Large intestine (tissue), 3 donors: ENCODE measurements around the gene ABHD17A. TPM values are rescaled to one million over a fixed set of nuclear protein-coding genes. Genes with fewer than 3 reads are reported as not detected.
A peak's percentile ranks its signal among the peaks of the same experiment; 100 is the strongest.
"Not testable (repeated sequence)": the region's sequence is repeated elsewhere in the genome, so short reads cannot be mapped to it uniquely, and the experiment has no call there.

Source experiments
- DNase-seq, 2 donors: peaks; one replicate each; pipeline versions ENCODE4 v3.0.0 to v3.0.0-alpha.2; 2013
- H3K27ac ChIP-seq: one replicate; pipeline ENCODE4 v1.5.1; 2013; ENCODE audit warnings: low read length
- H3K27me3 ChIP-seq: 2 replicates; pipeline ENCODE4 v1.6.1; 2013; ENCODE audit warnings: low read length; ENCODE audit not compliant: control insufficient read depth, insufficient read depth
- H3K36me3 ChIP-seq: 2 replicates; pipeline ENCODE4 v1.6.1; 2013; ENCODE audit warnings: low read length; ENCODE audit not compliant: control insufficient read depth, insufficient read depth
- H3K4me1 ChIP-seq: one replicate; pipeline ENCODE4 v1.6.1; 2013; ENCODE audit warnings: low read length; ENCODE audit not compliant: control insufficient read depth, insufficient read depth
- H3K4me3 ChIP-seq: one replicate; pipeline ENCODE4 v1.5.1; 2013; ENCODE audit warnings: low read length
- H3K9me3 ChIP-seq: one replicate; pipeline ENCODE4 v1.6.1; 2013; ENCODE audit warnings: mild to moderate bottlenecking, low read depth, low read length, moderate library complexity; ENCODE audit not compliant: control insufficient read depth
- WGBS: methylation state at CpG from one replicate; pipeline ENCODE4 v1.1.5; 2013; ENCODE audit warnings: low lambda C conversion rate; ENCODE audit not compliant: insufficient coverage; 5-methylcytosine and 5-hydroxymethylcytosine counted together
- polyA plus RNA-seq: library from polyadenylated mRNA; unstranded; fragments of 120-200 nt; gene quantifications from one replicate; pipeline ENCODE4 v1.2.1, GENCODE V29; 2013

Gene ABHD17A
- polyA plus RNA-seq, 1 donor = 46.4 TPM

DNA sequence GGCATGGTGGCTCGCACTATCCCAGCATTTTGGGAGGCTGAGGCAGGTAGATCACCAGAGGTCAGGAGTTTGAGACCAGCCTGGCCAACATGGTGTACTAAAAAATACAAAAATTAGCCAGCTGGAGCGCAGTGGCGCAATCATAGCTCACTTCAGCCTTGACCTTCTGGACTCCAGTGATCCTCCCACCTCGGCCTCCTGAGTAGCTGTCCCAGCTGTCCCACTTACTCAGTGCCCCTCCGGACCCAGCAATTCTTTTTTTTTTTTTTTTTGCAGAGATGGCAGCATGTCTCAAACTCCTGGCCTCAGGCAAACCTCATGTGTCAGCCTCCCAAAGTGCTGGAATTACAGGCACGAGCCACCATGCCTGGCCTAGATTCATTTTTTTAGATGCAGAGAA is 17.6 kb upstream of the ABHD17A start:
- peaks cover 10% of the 10 kb centered on the region for H3K4me1 ChIP-seq
- no peaks in the 10 kb centered on the region for H3K27me3 ChIP-seq
- no peak overlapping the region for H3K27ac ChIP-seq
- WGBS = no CpG with 5 or more reads among the region's 6 CpGs
- peaks cover 2% of the 10 kb centered on the region for H3K36me3 ChIP-seq
- peaks cover 2% of the 10 kb centered on the region for H3K9me3 ChIP-seq
- no peak for DNase-seq
- no peak overlapping the region for H3K4me3 ChIP-seq

DNA sequence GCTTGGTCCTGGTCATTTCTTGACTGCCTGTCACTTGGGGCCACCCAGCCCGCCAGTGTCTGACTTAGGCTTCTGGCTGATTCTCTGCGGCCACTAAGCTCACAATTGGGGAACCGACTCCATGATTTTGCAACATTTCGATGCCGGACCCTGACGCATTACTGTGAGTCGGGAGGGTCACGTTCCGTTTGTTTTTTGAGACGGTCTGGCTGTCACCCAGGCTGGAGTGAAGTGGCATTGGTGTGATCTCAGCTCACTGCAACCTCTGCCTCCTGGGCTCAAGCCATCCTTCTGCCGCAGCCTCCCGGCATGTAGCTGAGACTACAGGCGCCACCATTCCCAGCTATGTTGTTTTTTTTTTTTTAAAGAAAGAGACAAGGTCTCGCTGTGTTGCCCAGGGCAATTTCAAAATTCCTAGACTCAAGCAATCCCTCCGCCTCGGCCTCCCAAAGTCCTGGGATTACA is 16.7 kb upstream of the ABHD17A start:
- WGBS = no CpG with 5 or more reads among the region's 16 CpGs
- no peak overlapping the region for H3K4me3 ChIP-seq
- DNase-seq = no peak
- H3K4me1 ChIP-seq = peaks cover 6% of the 10 kb centered on the region
- no peaks in the 10 kb centered on the region for H3K27me3 ChIP-seq
- H3K36me3 ChIP-seq = no peaks in the 10 kb centered on the region
- no peaks in the 10 kb centered on the region for H3K9me3 ChIP-seq
- no peak overlapping the region for H3K27ac ChIP-seq

- H3K27me3 ChIP-seq = no peaks in the 10 kb centered on the region
- no peak overlapping the region for H3K4me3 ChIP-seq
- DNase-seq = no peak
- peaks cover 2% of the 10 kb centered on the region for H3K4me1 ChIP-seq
- H3K36me3 ChIP-seq = no peaks in the 10 kb centered on the region
- no peaks in the 10 kb centered on the region for H3K9me3 ChIP-seq
- H3K27ac ChIP-seq = no peak overlapping the region
- WGBS = no CpG with 5 or more reads among the region's 13 CpGs
These were observed 11.2 kb upstream of the ABHD17A start for GRCh38 chr19:1896508-1896907.

DNA sequence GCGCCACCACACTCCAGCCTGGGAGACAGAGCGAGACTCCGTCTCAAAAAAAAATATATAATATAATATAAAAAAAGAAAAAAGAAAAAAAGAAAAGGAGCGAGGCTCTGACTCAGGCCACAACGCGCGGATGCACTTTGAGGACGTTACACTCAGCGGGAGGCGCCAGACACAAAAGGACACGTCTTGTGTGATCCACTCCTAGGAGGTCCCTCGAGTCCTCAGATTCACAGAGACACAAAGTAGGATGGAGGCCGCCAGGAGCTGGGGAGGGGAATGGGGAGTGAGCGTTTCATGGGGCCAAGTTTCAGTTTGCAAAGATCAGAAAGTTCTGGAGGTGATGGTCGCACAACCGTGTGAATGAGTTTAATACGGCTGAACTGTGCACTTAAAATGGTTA is 8.5 kb upstream of the ABHD17A start:
- no peaks in the 10 kb centered on the region for H3K27me3 ChIP-seq
- no peaks in the 10 kb centered on the region for H3K36me3 ChIP-seq
- H3K4me1 ChIP-seq = peaks cover 2% of the 10 kb centered on the region
- no peak for DNase-seq
- H3K9me3 ChIP-seq = no peaks in the 10 kb centered on the region
- H3K4me3 ChIP-seq = no peak overlapping the region
- no peak overlapping the region for H3K27ac ChIP-seq
- WGBS = no CpG with 5 or more reads among the region's 17 CpGs

DNA sequence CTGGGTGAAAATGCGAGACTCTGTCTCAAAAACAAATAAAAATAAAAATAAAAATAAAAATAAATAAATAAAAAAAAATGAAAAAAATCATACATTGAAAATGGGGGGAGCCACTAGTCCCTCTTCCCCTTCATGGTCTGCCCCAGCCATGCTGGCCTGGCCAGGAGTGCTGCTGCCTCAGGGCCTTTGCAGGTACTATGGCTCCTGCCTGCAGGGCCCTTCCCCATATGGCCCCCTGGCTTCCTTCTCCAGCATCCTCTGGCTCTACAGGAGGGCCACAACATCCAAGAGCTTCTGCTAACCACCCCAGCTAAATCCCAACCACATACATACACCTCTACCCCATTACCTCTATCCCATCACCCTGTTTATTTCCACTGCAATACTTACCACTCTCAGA is 4.6 kb upstream of the ABHD17A start:
- DNase-seq = no peak
- Histone ChIP-seq H3K4me1 (no peaks in the 10 kb centered on the region), H3K27ac (no peak overlapping the region), H3K27me3 (no peaks in the 10 kb centered on the region), H3K9me3 (no peaks in the 10 kb centered on the region), H3K36me3 (no peaks in the 10 kb centered on the region), H3K4me3 (no peak overlapping the region)
- WGBS = 100% methylated on average over 1 of the region's 1 CpG

DNA sequence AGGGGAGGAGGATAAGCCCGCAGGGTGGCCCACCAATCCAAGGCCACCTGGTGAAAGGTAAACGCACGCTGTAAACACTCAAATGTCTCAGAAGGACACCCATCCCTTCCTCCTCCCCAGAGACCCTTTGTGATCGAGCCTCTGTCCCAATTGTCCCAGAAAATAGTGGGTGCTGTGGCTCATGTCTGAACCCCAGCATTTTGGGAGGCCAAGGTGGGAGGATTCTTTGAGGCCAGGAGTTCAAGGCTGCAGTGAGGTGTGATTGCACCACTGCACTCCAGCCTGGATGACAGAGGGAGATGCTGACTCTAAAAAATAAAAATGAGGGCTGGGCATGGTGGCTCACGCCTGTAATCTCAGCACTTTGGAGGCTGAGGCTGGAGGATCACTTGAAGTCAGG is 3.1 kb upstream of the ABHD17A start:
- no peaks in the 10 kb centered on the region for H3K36me3 ChIP-seq
- no peak overlapping the region for H3K4me3 ChIP-seq
- DNase-seq = no peak
- WGBS = no CpG with 5 or more reads among the region's 5 CpGs
- no peaks in the 10 kb centered on the region for H3K27me3 ChIP-seq
- no peak overlapping the region for H3K27ac ChIP-seq
- H3K9me3 ChIP-seq = no peaks in the 10 kb centered on the region
- peaks cover 12% of the 10 kb centered on the region for H3K4me1 ChIP-seq

DNA sequence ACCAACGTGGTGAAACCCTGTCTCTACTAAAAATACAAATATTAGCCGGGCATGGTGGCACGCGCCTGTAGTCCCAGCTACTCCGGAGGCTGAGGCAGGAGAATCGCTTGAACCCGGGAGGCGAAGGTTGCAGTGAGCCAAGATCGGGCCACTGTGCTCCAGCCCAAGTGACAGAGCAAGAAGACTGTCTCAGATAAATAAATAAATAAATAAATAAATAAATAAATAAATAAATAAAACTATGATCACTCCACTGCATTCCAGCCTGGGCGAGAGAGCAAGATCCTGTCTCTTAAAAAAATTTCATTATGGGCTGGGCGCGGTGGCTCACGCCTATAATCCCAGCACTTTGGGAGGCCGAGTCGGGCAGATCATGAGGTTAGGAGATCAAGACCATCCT is 1.1 kb upstream of the ABHD17A start:
- H3K27ac ChIP-seq, H3K36me3 ChIP-seq, H3K27me3 ChIP-seq, H3K4me3 ChIP-seq, H3K9me3 ChIP-seq, DNase-seq: not testable (repeated sequence)
- WGBS = 97% methylated on average over 4 of the region's 15 CpGs
- H3K4me1 ChIP-seq = peaks cover 24% of the 10 kb centered on the region

DNA sequence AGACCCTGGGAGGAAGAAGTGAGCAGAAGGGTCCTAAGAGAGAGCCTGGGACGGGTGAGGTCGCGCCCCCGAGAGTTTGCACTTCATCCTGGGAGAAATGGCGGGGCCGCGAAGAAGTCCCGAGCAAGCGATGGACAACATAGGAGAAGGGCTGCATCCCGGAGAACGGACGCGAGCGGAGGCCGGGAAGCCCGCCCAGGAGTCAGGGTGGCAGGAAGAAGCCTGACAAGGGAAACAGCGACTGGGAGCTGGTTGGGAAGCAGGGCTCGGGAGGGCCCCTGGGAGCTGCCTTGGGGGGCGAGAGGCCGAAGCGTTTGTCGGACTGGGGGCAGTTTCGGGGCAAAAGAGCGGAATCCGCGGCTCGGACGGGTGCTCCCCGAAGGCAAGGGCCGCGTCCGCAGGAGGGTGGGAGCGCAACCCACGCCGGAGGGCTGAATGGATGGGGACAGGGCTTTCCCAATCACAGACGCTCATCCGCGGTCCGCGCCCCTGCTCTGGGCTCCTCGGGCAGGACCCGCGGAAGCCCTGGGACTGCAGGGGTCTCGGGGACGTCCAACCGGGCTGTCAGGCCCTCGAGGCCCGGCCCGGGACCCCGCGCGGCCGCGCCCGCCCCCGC is 469 bp downstream of the ABHD17A start:
- Histone ChIP-seq H3K9me3 (no peaks in the 10 kb centered on the region), H3K27ac (peak overlapping the region; percentile 78), H3K4me3 (peak overlapping the region; percentile 100), H3K27me3 (no peaks in the 10 kb centered on the region), H3K4me1 (peaks cover 24% of the 10 kb centered on the region), H3K36me3 (peaks cover 13% of the 10 kb centered on the region)
- no CpG with 5 or more reads among the region's 56 CpGs for WGBS
- DNase-seq = peak in 1 of 2 donors; percentile 25

DNA sequence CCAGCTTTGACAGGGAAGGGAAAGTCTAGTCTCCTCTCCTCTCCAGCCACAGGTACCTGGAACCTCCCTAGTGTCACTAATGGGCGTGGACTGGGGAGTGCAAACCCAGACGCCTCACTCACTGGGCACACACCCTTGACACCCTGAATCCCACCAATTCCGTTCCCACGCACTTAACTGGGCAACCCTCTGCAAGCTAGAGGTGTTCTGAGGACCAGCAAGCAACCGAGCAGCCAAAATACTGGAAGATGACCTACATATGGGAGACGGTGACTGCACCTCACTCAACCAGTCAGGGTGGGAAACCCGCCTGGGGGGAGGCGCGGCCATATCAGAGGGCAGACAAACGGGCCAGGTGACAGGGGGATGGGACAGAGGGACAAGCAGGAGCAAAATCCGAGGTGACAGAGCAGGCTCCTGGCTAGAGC is 991 bp downstream of the ABHD17A start:
- H3K4me3 ChIP-seq = peak overlapping the region; percentile 100
- peaks cover 13% of the 10 kb centered on the region for H3K36me3 ChIP-seq
- peaks cover 24% of the 10 kb centered on the region for H3K4me1 ChIP-seq
- DNase-seq = peak in 1 of 2 donors; percentile 43
- no CpG with 5 or more reads among the region's 11 CpGs for WGBS
- peak overlapping the region; percentile 78 for H3K27ac ChIP-seq
- no peaks in the 10 kb centered on the region for H3K27me3 ChIP-seq
- no peaks in the 10 kb centered on the region for H3K9me3 ChIP-seq

- H3K36me3 ChIP-seq = peaks cover 13% of the 10 kb centered on the region
- H3K27ac ChIP-seq = no peak overlapping the region
- H3K4me3 ChIP-seq = peak overlapping the region; percentile 100
- H3K4me1 ChIP-seq = peaks cover 24% of the 10 kb centered on the region
- no peaks in the 10 kb centered on the region for H3K9me3 ChIP-seq
- no CpG with 5 or more reads among the region's 8 CpGs for WGBS
- no peak for DNase-seq
- H3K27me3 ChIP-seq = no peaks in the 10 kb centered on the region
These were observed 1.5 kb downstream of the ABHD17A start for GRCh38 chr19:1883784-1884183.
